SHP77 treated with DMSO at 0.1 percent for 48 hours (cell line): Measurements from ENCODE around the gene NPC1L1.

Experiments used
- DNase-seq: peaks from one replicate; lab custom pipeline; 2025; lab: John Stamatoyannopoulos, UW

The NPC1L1 gene

GRCh38 chr7:44505595-44505994, 35.5 kb downstream of the NPC1L1 start:
- no peak for DNase-seq

- DNase-seq, result no peak
Observed at GRCh38 chr7:44498230-44498954, 42.7 kb downstream of the NPC1L1 start.

GRCh38 chr7:44497155-44498027, 43.7 kb downstream of the NPC1L1 start:
- DNase-seq, result no peak

GRCh38 chr7:44496385-44496784, 44.7 kb downstream of the NPC1L1 start:
- no peak for DNase-seq

- no peak for DNase-seq
Observed at GRCh38 chr7:44494960-44495359, 46.2 kb downstream of the NPC1L1 start.

GRCh38 chr7:44491229-44491628, 49.9 kb downstream of the NPC1L1 start:
- DNase-seq, result no peak

- DNase-seq, result peak; percentile 93
Observed at GRCh38 chr7:44490351-44491200, 50.6 kb downstream of the NPC1L1 start, which contains the start of gene NUDCD3. NUDCD3 (minus strand) TSS chr7:44490658; CDS start chr7:44490600, 58 bp downstream.

GRCh38 chr7:44489955-44490350, 51.2 kb downstream of the NPC1L1 start:
- DNase-seq, result no peak

GRCh38 chr7:44488955-44489354, 52.2 kb downstream of the NPC1L1 start:
- no peak for DNase-seq

- no peak for DNase-seq
Observed at GRCh38 chr7:44486693-44487092, 54.4 kb downstream of the NPC1L1 start.

GRCh38 chr7:44486001-44486400, 55.1 kb downstream of the NPC1L1 start:
- no peak for DNase-seq

- DNase-seq, result no peak
Observed at GRCh38 chr7:44484482-44485313, 56.4 kb downstream of the NPC1L1 start.

GRCh38 chr7:44482502-44483485, 58.3 kb downstream of the NPC1L1 start:
- no peak for DNase-seq

- no peak for DNase-seq
Observed at GRCh38 chr7:44477938-44478337, 63.2 kb downstream of the NPC1L1 start.

- peak; percentile 44 for DNase-seq
Observed at GRCh38 chr7:44477063-44477830, 63.9 kb downstream of the NPC1L1 start.

- no peak for DNase-seq
Observed at GRCh38 chr7:44476313-44476712, 64.8 kb downstream of the NPC1L1 start.

- DNase-seq, result no peak
Observed at GRCh38 chr7:44473295-44473694, 67.8 kb downstream of the NPC1L1 start.

- DNase-seq, result no peak
Observed at GRCh38 chr7:44472843-44473242, 68.3 kb downstream of the NPC1L1 start.

GRCh38 chr7:44471850-44472249, 69.3 kb downstream of the NPC1L1 start:
- no peak for DNase-seq
